Measurements from ENCODE around the gene SKP2.

DNA sequence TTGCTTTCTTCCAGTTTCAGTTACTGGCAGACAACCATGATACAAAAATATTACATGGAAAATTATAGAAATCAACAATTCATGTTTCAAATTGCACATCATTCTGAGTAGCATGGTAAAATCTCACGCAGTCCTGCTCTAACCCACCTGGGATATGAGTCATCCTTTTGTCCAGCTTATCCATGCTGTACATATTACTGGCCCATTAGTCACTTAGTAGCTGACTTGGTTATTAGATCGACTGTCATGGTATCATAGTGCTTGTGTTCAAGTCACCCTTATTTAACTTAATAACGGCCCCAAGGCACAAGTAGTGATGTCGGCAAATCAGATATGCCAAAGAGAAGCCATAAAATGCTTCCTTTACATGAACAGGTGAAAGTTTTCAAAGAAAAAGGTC, 48.6 kb downstream of the SKP2 start:
- TF ChIP-seq, protein P1, sequence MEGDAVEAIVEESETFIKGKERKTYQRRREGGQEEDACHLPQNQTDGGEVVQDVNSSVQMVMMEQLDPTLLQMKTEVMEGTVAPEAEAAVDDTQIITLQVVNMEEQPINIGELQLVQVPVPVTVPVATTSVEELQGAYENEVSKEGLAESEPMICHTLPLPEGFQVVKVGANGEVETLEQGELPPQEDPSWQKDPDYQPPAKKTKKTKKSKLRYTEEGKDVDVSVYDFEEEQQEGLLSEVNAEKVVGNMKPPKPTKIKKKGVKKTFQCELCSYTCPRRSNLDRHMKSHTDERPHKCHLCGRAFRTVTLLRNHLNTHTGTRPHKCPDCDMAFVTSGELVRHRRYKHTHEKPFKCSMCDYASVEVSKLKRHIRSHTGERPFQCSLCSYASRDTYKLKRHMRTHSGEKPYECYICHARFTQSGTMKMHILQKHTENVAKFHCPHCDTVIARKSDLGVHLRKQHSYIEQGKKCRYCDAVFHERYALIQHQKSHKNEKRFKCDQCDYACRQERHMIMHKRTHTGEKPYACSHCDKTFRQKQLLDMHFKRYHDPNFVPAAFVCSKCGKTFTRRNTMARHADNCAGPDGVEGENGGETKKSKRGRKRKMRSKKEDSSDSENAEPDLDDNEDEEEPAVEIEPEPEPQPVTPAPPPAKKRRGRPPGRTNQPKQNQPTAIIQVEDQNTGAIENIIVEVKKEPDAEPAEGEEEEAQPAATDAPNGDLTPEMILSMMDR (IDR thresholded peaks at IDR 0.05; ENCODE audit: low read depth, low read length), result no peak
- no peak for TF ChIP-seq EZH2phosphoT487 (IDR thresholded peaks at IDR 0.05; ENCODE audit: low read depth)
